Measurements from ENCODE around the gene IGSF5.

The IGSF5 gene

GRCh38 chr21:39754811-39755210, 9.8 kb downstream of the IGSF5 start:
- no peak overlapping the region for H3K4me3 ChIP-seq (replicated peaks; ENCODE audit: insufficient read depth, low read length)
- H3K27ac ChIP-seq (replicated peaks), result no peak overlapping the region
- DNase-seq (ENCODE audit: low read depth in 1 of 2, low spot score in 1 of 2), result no peak
- H3K27me3 ChIP-seq (ENCODE audit: insufficient read depth, poor library complexity, severe bottlenecking), result no peaks in the 10 kb centered on the region
- TF ChIP-seq POLR2AphosphoS5 (IDR thresholded peaks at IDR 0.05; ENCODE audit: low read depth), result no peak
- no peak for TF ChIP-seq GABPA (IDR thresholded peaks at IDR 0.05; ENCODE audit: low read depth)
- TF ChIP-seq SPI1 (IDR thresholded peaks at IDR 0.05; ENCODE audit: borderline replicate concordance, low read depth), result no peak
- TF ChIP-seq CTCF (IDR thresholded peaks at IDR 0.05; ENCODE audit: insufficient read depth, low read length), result no peak
- TF ChIP-seq REST (IDR thresholded peaks at IDR 0.05; ENCODE audit: insufficient replicate concordance, low read depth), result no peak

- Histone ChIP-seq H3K27ac (replicated peaks) (no peak overlapping the region), H3K4me3 (replicated peaks; ENCODE audit: insufficient read depth, low read length) (no peak overlapping the region), H3K27me3 (ENCODE audit: insufficient read depth, poor library complexity, severe bottlenecking) (no peaks in the 10 kb centered on the region)
- TF ChIP-seq REST (IDR thresholded peaks at IDR 0.05; ENCODE audit: insufficient replicate concordance, low read depth) (no peak), CTCF (IDR thresholded peaks at IDR 0.05; ENCODE audit: insufficient read depth, low read length) (no peak), SPI1 (IDR thresholded peaks at IDR 0.05; ENCODE audit: borderline replicate concordance, low read depth) (no peak), POLR2AphosphoS5 (IDR thresholded peaks at IDR 0.05; ENCODE audit: low read depth) (no peak), GABPA (IDR thresholded peaks at IDR 0.05; ENCODE audit: low read depth) (no peak)
- no peak for DNase-seq (ENCODE audit: low read depth in 1 of 2, low spot score in 1 of 2)
Measured at GRCh38 chr21:39756285-39756684, 11.3 kb downstream of the IGSF5 start.

- Histone ChIP-seq H3K27me3 (ENCODE audit: insufficient read depth, poor library complexity, severe bottlenecking) (no peaks in the 10 kb centered on the region), H3K27ac (replicated peaks) (no peak overlapping the region), H3K4me3 (replicated peaks; ENCODE audit: insufficient read depth, low read length) (no peak overlapping the region)
- TF ChIP-seq GABPA (IDR thresholded peaks at IDR 0.05; ENCODE audit: low read depth) (no peak), POLR2AphosphoS5 (IDR thresholded peaks at IDR 0.05; ENCODE audit: low read depth) (no peak), REST (IDR thresholded peaks at IDR 0.05; ENCODE audit: insufficient replicate concordance, low read depth) (no peak), CTCF (IDR thresholded peaks at IDR 0.05; ENCODE audit: insufficient read depth, low read length) (no peak), SPI1 (IDR thresholded peaks at IDR 0.05; ENCODE audit: borderline replicate concordance, low read depth) (no peak)
- no peak for DNase-seq (ENCODE audit: low read depth in 1 of 2, low spot score in 1 of 2)
Measured at GRCh38 chr21:39763272-39763970, 18.4 kb downstream of the IGSF5 start.

Data from HL-60 (cell line).